Transverse colon (tissue), 4 donors: Measurements from ENCODE around the gene CFAP206. TPM values are rescaled to one million over a fixed set of nuclear protein-coding genes. Genes with fewer than 3 reads are reported as not detected.

Source experiments
- DNase-seq: peaks from one replicate; pipeline ENCODE4 v3.0.0-alpha.2; 2019
- H3K27ac ChIP-seq, 4 donors: fragments of 200-600 bp; sonication (generic); 2 replicates each; pipeline ENCODE4 v1.5.1; 2016 to 2018; ENCODE audit warnings: inconsistent platforms in 4 of 4
- H3K27me3 ChIP-seq: fragments of 200-600 bp; sonication (generic); 2 replicates; pipeline ENCODE4 v1.5.1; 2017; ENCODE audit warnings: inconsistent platforms
- H3K36me3 ChIP-seq, 4 donors: fragments of 200-600 bp; sonication (generic); 2 replicates each; pipeline ENCODE4 v1.5.1; 2017 to 2019; ENCODE audit warnings: inconsistent platforms in 4 of 4
- H3K4me1 ChIP-seq, 4 donors: fragments of 200-600 bp; sonication (generic); 2 replicates each; pipeline ENCODE4 v1.5.1; 2017 to 2020; ENCODE audit warnings: inconsistent platforms in 4 of 4
- H3K4me3 ChIP-seq, 4 donors: fragments of 200-600 bp; sonication (generic); 1 replicate in 1 of 4; 2 replicates in 3 of 4; pipeline versions ENCODE4 v1.5.1 to v1.6.1; 2017 to 2019; ENCODE audit warnings: inconsistent platforms in 4 of 4
- H3K9me3 ChIP-seq, 2 donors: fragments of 200-600 bp; sonication (generic); 2 replicates each; pipeline ENCODE4 v1.5.1; 2017 to 2019; ENCODE audit warnings: inconsistent platforms in 2 of 2
- EP300 ChIP-seq: sonication (generic); formaldehyde crosslinking; IDR thresholded peaks from one replicate; pipeline ENCODE4 v1.6.1; 2017; ENCODE audit warnings: antibody characterized with exemption, low read depth
- POLR2A ChIP-seq: fragments of 450-650 bp; IDR thresholded peaks from one replicate; pipeline ENCODE4 v1.6.1; 2016; ENCODE audit warnings: antibody characterized with exemption, mild to moderate bottlenecking, moderate library complexity
- POLR2AphosphoS5 ChIP-seq, 3 donors: sonication (generic); formaldehyde crosslinking; IDR thresholded peaks; one replicate each; pipeline ENCODE4 v1.6.1; 2016; ENCODE audit warnings: antibody characterized with exemption in 3 of 3
- WGBS, 2 donors: methylation state at CpG; one replicate each; pipeline ENCODE4 v1.1.5; 2018; ENCODE audit warnings: low coverage in 1 of 2; 5-methylcytosine and 5-hydroxymethylcytosine counted together
- in situ Hi-C, 4 donors: fragments of 200-750 bp; cut with MboI; loops; one replicate each; pipeline versions ENCODE4 v1.15.0 to v1.15.1; 2017; ENCODE audit warnings: low sequenced_read_pairs in 3 of 4, low pct_ligation_motif_present in 1 of 4, low pct_unique_long_range_greater_than_20kb in 1 of 4
- intact Hi-C: fragments of 100-400 bp; cut with DNase I; formaldehyde crosslinking; loops from one replicate; pipeline ENCODE4 v1.15.1; 2023; ENCODE audit warnings: low total_unique reads
- total RNA-seq, 4 donors: library from RNA; depleted of rRNA; stranded (reverse); fragments of >200 nt; gene quantifications; one replicate each; pipeline ENCODE4 v1.1.0, GENCODE V29; 2016
- TF ChIP-seq, protein P1 (sequence below), 5 experiments: fragments of 200-600 bp in 3 of 5; fragments of 450-650 bp in 2 of 5; sonication (generic) in 3 of 5; IDR thresholded peaks; 1 replicate in 2 of 5; 2 replicates in 3 of 5; pipeline ENCODE4 v1.5.1; 2016 to 2017; ENCODE audit warnings: antibody characterized with exemption in 5 of 5, inconsistent platforms in 3 of 5, mild to moderate bottlenecking in 2 of 5, moderate library complexity in 1 of 5

CFAP206 gene
- total RNA-seq, 4 donors from 2014 or later: not detected

DNA sequence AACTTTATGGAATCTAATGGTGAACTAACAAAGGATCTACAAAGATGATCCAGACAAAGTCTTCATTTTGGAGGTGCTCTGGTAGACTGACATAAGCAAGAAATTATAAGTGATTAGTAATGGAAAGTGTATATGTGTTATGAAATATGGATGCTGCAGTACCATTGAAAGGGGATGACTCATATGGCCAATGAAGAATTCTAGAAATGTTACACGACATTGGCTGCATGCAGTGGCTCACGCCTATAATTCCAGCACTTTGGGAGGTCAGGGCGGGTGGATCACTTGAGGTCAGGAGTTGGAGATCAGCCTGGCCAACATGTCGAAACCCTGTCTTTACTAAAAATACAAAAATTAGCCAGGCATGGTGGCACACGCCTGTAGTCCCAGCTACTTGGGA lies 23.5 kb downstream of the CFAP206 start:
- WGBS, 2 donors: 78 to 91% methylated on average over 3 to 5 of the region's 5 CpGs
- no peak overlapping the region for H3K4me3 ChIP-seq

DNA sequence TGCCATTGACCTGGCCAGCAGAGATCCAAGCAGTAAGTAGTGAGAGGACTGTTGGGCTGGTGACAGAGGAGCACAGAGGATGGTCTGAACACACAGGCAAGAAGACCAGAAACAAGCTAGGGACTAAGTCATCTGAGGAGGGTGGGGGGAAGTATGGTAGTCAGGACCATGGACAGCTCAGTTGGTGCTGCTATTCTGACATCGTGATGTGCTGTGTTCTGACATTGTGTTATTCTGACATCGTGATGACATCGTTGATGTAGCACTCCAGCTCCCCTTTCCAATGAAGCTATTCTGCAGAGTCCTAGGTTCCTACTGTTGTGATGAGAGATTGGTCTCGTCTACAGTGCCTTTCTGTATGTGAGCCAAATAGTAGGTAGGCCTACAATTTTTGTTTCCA lies 28.7 kb downstream of the CFAP206 start:
- Histone ChIP-seq H3K9me3 (no peaks in the 10 kb centered on the region), H3K27me3 (no peaks in the 10 kb centered on the region), H3K4me1 (no peaks in the 10 kb centered on the region), H3K27ac (no peak overlapping the region), H3K36me3 (no peaks in the 10 kb centered on the region), H3K4me3 (no peak overlapping the region)
- in situ Hi-C loops (no loop called here), intact Hi-C loops (no loop called here)
- no peak for TF ChIP-seq EP300
- TF ChIP-seq POLR2AphosphoS5 (IDR thresholded peaks at IDR 0.05): no peak
- TF ChIP-seq, protein P1, sequence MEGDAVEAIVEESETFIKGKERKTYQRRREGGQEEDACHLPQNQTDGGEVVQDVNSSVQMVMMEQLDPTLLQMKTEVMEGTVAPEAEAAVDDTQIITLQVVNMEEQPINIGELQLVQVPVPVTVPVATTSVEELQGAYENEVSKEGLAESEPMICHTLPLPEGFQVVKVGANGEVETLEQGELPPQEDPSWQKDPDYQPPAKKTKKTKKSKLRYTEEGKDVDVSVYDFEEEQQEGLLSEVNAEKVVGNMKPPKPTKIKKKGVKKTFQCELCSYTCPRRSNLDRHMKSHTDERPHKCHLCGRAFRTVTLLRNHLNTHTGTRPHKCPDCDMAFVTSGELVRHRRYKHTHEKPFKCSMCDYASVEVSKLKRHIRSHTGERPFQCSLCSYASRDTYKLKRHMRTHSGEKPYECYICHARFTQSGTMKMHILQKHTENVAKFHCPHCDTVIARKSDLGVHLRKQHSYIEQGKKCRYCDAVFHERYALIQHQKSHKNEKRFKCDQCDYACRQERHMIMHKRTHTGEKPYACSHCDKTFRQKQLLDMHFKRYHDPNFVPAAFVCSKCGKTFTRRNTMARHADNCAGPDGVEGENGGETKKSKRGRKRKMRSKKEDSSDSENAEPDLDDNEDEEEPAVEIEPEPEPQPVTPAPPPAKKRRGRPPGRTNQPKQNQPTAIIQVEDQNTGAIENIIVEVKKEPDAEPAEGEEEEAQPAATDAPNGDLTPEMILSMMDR (IDR thresholded peaks at IDR 0.05): no peak
- TF ChIP-seq POLR2A: no peak
- peak; percentile 38 for DNase-seq
- WGBS, 2 donors: 0 to 9% methylated on average over 1 to 4 of the region's 4 CpGs

More for the DNA sequence above, 23.5 kb downstream of the CFAP206 start:
- TF ChIP-seq POLR2A (no peak), EP300 (no peak), POLR2AphosphoS5 (IDR thresholded peaks at IDR 0.05) (no peak)
- TF ChIP-seq, protein P1 (IDR thresholded peaks at IDR 0.05): no peak
- H3K27me3 ChIP-seq: no peaks in the 10 kb centered on the region
- in situ Hi-C loops (no loop called here), intact Hi-C loops (no loop called here)
- no peaks in the 10 kb centered on the region for H3K36me3 ChIP-seq
- H3K4me1 ChIP-seq: no peaks in the 10 kb centered on the region
- H3K9me3 ChIP-seq: no peaks in the 10 kb centered on the region
- H3K27ac ChIP-seq: no peak overlapping the region
- DNase-seq: no peak

DNA sequence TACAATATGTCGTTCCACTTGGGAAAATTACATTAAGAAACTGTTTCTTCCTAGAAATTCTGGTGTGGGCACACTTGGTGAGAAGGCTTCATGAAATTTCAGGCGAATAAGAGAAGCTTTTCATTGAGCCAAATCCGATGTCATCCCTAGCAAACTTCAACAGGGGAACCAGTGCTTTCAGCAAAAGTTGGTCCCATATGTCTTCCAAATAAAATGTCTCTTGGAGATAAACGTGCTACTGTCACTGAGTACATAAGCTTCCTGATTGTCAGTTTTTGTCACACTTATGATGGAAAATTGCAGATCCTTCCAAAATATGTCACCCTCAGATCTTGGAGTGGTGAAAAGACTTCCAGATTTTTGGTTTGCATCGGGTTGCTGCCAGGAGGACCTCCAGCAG lies 33.9 kb downstream of the CFAP206 start:
- in situ Hi-C loops (no loop called here), intact Hi-C loops (no loop called here)
- TF ChIP-seq EP300 (no peak), POLR2AphosphoS5 (IDR thresholded peaks at IDR 0.05) (no peak), POLR2A (no peak)
- TF ChIP-seq, protein P1 (IDR thresholded peaks at IDR 0.05): no peak
- Histone ChIP-seq H3K36me3 (no peaks in the 10 kb centered on the region), H3K27ac (no peak overlapping the region), H3K27me3 (no peaks in the 10 kb centered on the region), H3K4me1 (no peaks in the 10 kb centered on the region), H3K4me3 (no peak overlapping the region), H3K9me3 (no peaks in the 10 kb centered on the region)
- 74 to 77% methylated on average over 5 of the region's 5 CpGs for WGBS, 2 donors
- no peak for DNase-seq

DNA sequence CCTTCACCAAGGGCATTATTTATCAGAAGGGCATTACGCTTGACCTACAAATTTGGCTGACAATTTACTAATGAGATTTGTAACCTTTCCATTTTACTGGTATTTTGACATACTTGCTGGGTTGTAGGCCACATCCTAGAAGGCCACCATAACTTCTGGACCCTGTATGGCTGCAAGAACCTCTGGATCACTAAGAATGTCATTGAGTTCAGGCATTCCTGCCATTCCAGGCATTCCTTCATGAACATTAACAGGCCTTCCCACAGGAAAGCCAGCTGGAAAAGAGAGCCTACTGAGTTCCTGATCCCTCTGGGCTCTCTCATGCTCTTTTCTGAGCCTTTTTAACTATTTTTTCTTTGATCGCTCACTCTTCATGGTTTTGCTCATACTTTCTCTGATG lies 36.6 kb downstream of the CFAP206 start:
- no peak for DNase-seq
- Histone ChIP-seq H3K4me3 (no peak overlapping the region), H3K36me3 (no peaks in the 10 kb centered on the region), H3K9me3 (no peaks in the 10 kb centered on the region), H3K27me3 (no peaks in the 10 kb centered on the region), H3K4me1 (no peaks in the 10 kb centered on the region), H3K27ac (no peak overlapping the region)
- intact Hi-C loops: no loop called here
- WGBS, 2 donors: 88 to 98% methylated on average over 1 to 2 of the region's 2 CpGs
- in situ Hi-C loops: no loop called here
- TF ChIP-seq EP300: no peak
- TF ChIP-seq, protein P1 (IDR thresholded peaks at IDR 0.05): no peak
- no peak for TF ChIP-seq POLR2A
- no peak for TF ChIP-seq POLR2AphosphoS5 (IDR thresholded peaks at IDR 0.05)
